ENCODE data around the gene OBP2B.

Gene OBP2B

DNA sequence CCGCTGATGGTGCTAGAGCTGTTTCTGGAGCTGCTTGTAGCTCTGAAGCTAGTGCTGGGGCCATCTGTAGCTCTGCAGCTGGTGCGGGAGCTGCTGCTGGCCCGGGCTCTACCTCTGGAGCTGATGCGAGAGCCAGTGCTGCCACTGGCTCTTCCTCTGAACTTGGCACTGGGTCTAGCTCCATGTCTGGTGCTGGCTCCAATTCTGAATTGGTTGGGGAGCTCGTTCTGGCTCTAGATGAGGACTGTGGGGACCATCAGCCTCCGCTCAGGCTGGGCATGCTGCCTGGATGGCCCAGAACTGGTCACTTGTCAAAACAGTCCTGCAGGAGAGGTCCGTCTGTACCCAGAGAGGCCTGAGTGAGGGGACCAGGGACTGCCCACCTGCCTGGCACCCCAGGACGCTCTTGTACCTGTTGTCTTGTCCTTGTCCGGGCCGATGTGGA, 21.5 kb downstream of the OBP2B start:
- TF ChIP-seq, protein P1, sequence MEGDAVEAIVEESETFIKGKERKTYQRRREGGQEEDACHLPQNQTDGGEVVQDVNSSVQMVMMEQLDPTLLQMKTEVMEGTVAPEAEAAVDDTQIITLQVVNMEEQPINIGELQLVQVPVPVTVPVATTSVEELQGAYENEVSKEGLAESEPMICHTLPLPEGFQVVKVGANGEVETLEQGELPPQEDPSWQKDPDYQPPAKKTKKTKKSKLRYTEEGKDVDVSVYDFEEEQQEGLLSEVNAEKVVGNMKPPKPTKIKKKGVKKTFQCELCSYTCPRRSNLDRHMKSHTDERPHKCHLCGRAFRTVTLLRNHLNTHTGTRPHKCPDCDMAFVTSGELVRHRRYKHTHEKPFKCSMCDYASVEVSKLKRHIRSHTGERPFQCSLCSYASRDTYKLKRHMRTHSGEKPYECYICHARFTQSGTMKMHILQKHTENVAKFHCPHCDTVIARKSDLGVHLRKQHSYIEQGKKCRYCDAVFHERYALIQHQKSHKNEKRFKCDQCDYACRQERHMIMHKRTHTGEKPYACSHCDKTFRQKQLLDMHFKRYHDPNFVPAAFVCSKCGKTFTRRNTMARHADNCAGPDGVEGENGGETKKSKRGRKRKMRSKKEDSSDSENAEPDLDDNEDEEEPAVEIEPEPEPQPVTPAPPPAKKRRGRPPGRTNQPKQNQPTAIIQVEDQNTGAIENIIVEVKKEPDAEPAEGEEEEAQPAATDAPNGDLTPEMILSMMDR (IDR thresholded peaks at IDR 0.05; ENCODE audit: extremely low read depth, missing control alignments) = no peak
- no peak for DNase-seq (ENCODE audit: low spot score)

DNA sequence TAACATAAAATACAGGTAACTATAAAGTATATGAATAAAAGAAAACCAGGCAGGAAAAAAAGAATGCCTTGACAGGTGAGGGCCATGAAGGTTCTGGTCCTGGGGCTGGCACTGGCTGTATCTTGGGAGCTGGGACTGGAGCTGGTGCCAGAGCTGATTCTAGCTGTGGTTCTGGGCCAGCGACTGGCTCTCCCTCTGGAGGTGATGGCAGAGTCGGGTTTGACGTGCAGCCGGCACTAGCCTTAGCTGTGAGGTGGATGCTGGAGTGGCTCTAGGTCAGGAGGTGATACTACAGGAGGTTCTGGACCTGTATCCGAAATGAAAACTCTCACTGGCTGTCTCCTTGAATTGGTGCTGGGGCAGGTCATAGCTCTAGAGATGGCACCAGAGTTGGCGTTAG, 22.3 kb downstream of the OBP2B start:
- no peak for DNase-seq (ENCODE audit: low spot score)
- TF ChIP-seq, protein P1 (IDR thresholded peaks at IDR 0.05; ENCODE audit: extremely low read depth, missing control alignments) = no peak

DNA sequence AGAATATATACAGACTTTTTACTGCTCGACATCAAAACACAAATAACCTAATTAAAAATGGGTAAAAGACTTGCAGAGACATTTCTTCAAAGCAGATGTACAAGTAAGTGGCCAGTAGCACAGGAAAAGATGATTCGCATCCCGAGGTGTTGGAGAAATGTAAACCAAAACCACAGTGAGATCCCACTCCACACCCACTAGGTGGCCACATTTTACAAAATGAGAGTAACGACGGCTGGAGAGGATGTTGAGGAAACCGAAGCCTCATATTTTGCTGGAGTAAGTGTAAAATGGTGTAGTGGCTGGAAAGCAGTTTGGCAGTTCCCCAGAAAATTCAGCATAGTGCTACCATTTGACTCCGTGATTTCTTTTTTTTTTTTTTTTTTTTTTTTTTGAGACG, 24.1 kb downstream of the OBP2B start:
- DNase-seq (ENCODE audit: low spot score) = peak; percentile 36
- TF ChIP-seq, protein P1 (IDR thresholded peaks at IDR 0.05; ENCODE audit: extremely low read depth, missing control alignments) = peak; percentile 38

DNA sequence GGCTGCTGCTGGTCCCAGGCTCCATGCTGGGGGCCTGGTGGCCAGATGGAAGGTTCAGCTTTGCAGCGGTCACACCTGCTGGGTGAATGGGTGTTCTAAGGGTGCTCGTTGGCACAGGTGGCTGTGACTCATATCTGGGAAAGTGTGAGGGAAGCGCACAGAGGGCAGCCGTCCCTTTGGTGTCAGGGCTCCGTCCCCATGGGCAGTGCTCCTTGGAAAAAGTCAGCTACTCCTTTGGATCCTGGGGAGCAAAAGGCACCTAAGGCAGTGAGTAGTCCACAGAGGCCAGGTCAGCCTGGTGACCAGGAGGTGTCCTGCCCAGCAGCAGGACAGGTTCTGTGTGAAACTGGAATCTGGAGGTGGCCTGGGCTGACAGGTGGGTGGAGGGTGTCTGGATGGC, 26.9 kb downstream of the OBP2B start:
- TF ChIP-seq, protein P1 (IDR thresholded peaks at IDR 0.05; ENCODE audit: extremely low read depth, missing control alignments) = no peak

DNA sequence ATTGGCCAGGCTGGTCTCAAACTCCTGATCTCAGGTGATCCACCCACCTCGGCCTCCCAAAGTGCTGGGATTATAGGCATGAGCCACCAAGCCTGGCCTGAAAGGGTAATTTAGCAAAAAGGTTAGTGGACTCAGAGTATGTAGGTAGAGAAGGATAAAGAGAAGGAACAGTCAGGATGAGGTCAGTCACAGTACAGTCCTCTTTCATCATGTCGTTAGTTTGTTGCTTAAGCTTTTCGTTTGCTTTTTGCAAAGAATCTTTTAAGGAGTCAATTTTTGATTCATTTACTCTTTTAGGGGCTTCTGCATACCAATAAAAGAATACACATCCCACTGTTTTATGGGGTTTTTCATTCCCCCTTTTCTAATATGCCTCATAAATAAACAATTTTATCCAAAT, 27.5 kb downstream of the OBP2B start:
- TF ChIP-seq, protein P1 (IDR thresholded peaks at IDR 0.05; ENCODE audit: extremely low read depth, missing control alignments) = no peak
- no peak for DNase-seq (ENCODE audit: low spot score)

More for the DNA sequence above, 26.9 kb downstream of the OBP2B start:
- no peak for DNase-seq (ENCODE audit: low spot score)

DNA sequence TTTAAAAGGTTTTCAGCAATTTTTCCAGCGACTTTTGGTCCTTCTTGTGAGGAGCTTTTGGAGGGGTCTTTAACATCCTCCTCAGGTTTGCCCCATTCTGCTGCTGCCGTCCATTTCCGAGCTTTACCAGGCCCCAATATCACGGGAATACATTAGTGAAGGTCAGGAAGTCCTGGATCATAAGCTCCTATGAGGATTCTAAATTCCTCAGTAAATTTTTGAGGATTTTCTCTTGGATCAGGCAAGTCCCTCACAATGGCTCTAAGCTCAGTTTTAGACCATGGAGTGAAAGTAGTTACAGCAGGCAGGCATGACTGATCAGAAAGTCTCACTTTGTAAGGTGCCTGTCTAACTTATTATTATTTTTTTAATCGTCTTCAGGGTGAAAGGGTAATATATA, 28.1 kb downstream of the OBP2B start:
- TF ChIP-seq, protein P1 (IDR thresholded peaks at IDR 0.05; ENCODE audit: extremely low read depth, missing control alignments) = no peak
- no peak for DNase-seq (ENCODE audit: low spot score)

DNA sequence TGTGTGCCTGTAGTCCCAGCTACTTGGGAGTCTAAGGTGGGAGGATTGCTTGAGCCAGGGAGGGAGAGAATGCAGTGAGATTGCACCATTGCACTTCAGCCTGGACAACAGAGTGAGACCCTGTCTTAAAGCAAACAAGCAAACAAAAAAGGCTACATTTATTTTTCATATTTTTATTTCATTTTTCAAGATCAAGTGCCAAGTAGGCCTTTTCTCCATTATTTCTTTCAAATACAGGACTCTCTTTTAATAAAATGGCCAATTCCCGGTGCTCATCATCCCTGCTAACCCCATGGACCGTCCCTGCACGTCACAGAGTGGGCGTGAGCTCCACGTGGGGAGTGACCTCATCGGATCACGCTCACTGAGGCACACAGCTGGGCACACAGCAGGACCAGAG, 36.0 kb downstream of the OBP2B start:
- TF ChIP-seq, protein P1 (IDR thresholded peaks at IDR 0.05; ENCODE audit: extremely low read depth, missing control alignments) = no peak
- no peak for DNase-seq (ENCODE audit: low spot score)

Data from GM20000 (cell line).